ENCODE measurements around the gene NR1I2. TPM values are rescaled to one million over a fixed set of nuclear protein-coding genes. Genes with fewer than 3 reads are reported as not detected.

NR1I2 gene
- polyA plus RNA-seq, 1 donor from 2014 or later, result 0.53 TPM

DNA sequence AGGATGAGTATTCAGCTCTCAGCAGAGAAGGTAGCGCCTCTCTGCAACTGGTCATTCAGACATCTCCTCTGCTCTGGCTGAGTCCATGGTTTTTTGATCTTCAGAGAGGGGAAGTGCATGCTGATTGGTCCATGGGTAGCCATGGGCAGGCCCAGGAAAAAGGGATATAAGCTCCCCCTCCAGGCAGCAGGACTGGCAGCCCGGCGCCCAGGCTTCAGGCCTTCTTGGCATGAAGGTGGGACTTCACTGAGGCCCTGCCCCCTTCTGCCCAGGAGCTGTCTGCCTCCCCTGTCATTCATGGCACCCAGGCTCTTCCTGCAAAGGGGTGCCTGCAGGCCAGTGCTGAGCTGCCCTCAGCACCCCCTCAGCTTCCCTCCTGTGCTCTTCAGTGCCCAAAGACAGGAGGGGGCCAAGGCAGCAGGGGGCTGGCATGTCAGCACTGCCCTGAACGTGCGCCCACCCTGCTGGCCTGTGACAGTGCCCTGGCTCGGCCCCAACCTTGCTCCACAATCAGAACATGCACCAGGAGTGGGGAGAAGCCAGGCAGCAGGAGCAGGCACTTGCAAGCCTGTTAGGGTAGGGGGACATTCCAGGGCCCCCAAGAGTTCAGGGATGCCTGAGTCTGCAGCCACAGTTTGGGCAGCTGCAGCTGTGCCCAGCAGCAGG lies 13.8 kb upstream of the NR1I2 start:
- H3K36me3 ChIP-seq (ENCODE audit: insufficient read depth, low read length), result no peaks in the 10 kb centered on the region
- no peak overlapping the region for H3K27ac ChIP-seq (ENCODE audit: low read length)
- no peak overlapping the region for H3K4me2 ChIP-seq (ENCODE audit: low read length)
- no peaks in the 10 kb centered on the region for H3K9me2 ChIP-seq (ENCODE audit: insufficient read depth, low read length)
- H3K4me3 ChIP-seq (ENCODE audit: low read length), result no peak overlapping the region
- H3F3A ChIP-seq (ENCODE audit: insufficient read depth, low read length, poor library complexity, severe bottlenecking), result no peaks in the 10 kb centered on the region
- no peaks in the 10 kb centered on the region for H3K79me2 ChIP-seq (replicated peaks; ENCODE audit: insufficient read depth, low read length)
- H3K27me3 ChIP-seq (ENCODE audit: insufficient read depth, low read depth, low read length), result no peaks in the 10 kb centered on the region
- TF ChIP-seq RAD21 (conservative IDR thresholded peaks at IDR 0.05) (no peak), TAF1 (IDR thresholded peaks at IDR 0.05; ENCODE audit: low read depth) (no peak), MXI1 (conservative IDR thresholded peaks at IDR 0.05; ENCODE audit: poor library complexity, severe bottlenecking) (no peak), EZH2 (IDR thresholded peaks at IDR 0.05; ENCODE audit: borderline replicate concordance, insufficient read depth, low read length, poor library complexity, severe bottlenecking) (no peak), SMC3 (conservative IDR thresholded peaks at IDR 0.05; ENCODE audit: poor library complexity) (no peak), EP300 (conservative IDR thresholded peaks at IDR 0.05; ENCODE audit: poor library complexity, severe bottlenecking) (no peak), POLR2AphosphoS5 (IDR thresholded peaks at IDR 0.05) (no peak)
- TF ChIP-seq, protein P1, sequence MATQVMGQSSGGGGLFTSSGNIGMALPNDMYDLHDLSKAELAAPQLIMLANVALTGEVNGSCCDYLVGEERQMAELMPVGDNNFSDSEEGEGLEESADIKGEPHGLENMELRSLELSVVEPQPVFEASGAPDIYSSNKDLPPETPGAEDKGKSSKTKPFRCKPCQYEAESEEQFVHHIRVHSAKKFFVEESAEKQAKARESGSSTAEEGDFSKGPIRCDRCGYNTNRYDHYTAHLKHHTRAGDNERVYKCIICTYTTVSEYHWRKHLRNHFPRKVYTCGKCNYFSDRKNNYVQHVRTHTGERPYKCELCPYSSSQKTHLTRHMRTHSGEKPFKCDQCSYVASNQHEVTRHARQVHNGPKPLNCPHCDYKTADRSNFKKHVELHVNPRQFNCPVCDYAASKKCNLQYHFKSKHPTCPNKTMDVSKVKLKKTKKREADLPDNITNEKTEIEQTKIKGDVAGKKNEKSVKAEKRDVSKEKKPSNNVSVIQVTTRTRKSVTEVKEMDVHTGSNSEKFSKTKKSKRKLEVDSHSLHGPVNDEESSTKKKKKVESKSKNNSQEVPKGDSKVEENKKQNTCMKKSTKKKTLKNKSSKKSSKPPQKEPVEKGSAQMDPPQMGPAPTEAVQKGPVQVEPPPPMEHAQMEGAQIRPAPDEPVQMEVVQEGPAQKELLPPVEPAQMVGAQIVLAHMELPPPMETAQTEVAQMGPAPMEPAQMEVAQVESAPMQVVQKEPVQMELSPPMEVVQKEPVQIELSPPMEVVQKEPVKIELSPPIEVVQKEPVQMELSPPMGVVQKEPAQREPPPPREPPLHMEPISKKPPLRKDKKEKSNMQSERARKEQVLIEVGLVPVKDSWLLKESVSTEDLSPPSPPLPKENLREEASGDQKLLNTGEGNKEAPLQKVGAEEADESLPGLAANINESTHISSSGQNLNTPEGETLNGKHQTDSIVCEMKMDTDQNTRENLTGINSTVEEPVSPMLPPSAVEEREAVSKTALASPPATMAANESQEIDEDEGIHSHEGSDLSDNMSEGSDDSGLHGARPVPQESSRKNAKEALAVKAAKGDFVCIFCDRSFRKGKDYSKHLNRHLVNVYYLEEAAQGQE (IDR thresholded peaks at IDR 0.05; ENCODE audit: borderline replicate concordance), result no peak
- TF ChIP-seq, protein P2, sequence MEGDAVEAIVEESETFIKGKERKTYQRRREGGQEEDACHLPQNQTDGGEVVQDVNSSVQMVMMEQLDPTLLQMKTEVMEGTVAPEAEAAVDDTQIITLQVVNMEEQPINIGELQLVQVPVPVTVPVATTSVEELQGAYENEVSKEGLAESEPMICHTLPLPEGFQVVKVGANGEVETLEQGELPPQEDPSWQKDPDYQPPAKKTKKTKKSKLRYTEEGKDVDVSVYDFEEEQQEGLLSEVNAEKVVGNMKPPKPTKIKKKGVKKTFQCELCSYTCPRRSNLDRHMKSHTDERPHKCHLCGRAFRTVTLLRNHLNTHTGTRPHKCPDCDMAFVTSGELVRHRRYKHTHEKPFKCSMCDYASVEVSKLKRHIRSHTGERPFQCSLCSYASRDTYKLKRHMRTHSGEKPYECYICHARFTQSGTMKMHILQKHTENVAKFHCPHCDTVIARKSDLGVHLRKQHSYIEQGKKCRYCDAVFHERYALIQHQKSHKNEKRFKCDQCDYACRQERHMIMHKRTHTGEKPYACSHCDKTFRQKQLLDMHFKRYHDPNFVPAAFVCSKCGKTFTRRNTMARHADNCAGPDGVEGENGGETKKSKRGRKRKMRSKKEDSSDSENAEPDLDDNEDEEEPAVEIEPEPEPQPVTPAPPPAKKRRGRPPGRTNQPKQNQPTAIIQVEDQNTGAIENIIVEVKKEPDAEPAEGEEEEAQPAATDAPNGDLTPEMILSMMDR (IDR thresholded peaks at IDR 0.05; ENCODE audit: poor library complexity, severe bottlenecking), result no peak
- H3K9ac ChIP-seq (ENCODE audit: low read length), result no peak overlapping the region
- no peaks in the 10 kb centered on the region for H3K9me3 ChIP-seq (ENCODE audit: low read length)
- no peak overlapping the region for H2AFZ ChIP-seq (ENCODE audit: low read depth, low read length)
- no peaks in the 10 kb centered on the region for H4K20me1 ChIP-seq (ENCODE audit: insufficient read depth)

DNA sequence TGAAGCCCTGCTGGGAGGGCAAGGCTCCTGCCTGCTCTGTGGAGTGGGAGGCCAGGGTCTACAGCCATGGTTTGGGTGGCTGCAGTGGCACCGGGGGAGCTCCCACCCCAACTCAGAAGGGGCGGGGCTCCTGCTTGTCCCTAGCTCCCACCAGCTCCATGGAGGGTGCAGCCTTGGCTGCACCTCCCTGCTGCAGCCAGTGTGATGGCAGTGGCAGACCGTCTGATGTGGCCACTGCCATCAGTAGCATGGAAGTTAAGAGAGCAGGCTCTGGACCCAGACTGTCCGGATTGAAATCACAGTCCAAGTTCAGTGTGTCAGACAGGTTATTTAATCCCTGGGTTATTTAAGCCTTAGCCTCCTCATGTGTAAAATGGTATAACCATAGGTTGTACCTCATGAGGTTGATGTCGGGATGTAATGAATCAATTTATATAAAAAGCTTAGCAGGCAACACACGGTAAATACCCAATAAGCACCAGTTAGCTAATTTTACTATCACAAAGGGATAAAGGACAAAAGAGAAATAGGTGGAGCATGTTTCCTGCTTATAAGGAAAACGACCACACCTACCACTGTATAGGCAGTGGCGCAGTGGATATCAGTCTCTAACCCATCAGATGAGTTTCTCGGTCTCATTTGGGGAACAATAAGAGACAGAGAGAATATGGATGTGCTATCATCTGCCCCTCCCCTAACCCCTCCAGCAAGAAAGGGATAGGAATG lies 13.1 kb upstream of the NR1I2 start:
- Histone ChIP-seq H3K4me3 (ENCODE audit: low read length) (no peak overlapping the region), H3K9me3 (ENCODE audit: low read length) (no peaks in the 10 kb centered on the region), H3K27me3 (ENCODE audit: insufficient read depth, low read depth, low read length) (no peaks in the 10 kb centered on the region), H3K27ac (ENCODE audit: low read length) (no peak overlapping the region), H2AFZ (ENCODE audit: low read depth, low read length) (no peak overlapping the region), H3K36me3 (ENCODE audit: insufficient read depth, low read length) (no peaks in the 10 kb centered on the region), H3K9me2 (ENCODE audit: insufficient read depth, low read length) (no peaks in the 10 kb centered on the region), H3K9ac (ENCODE audit: low read length) (no peak overlapping the region), H3F3A (ENCODE audit: insufficient read depth, low read length, poor library complexity, severe bottlenecking) (no peaks in the 10 kb centered on the region), H3K79me2 (replicated peaks; ENCODE audit: insufficient read depth, low read length) (no peaks in the 10 kb centered on the region), H3K4me2 (ENCODE audit: low read length) (no peak overlapping the region), H4K20me1 (ENCODE audit: insufficient read depth) (no peaks in the 10 kb centered on the region)
- TF ChIP-seq, protein P1 (IDR thresholded peaks at IDR 0.05; ENCODE audit: borderline replicate concordance), result no peak
- TF ChIP-seq EP300 (conservative IDR thresholded peaks at IDR 0.05; ENCODE audit: poor library complexity, severe bottlenecking) (no peak), EZH2 (IDR thresholded peaks at IDR 0.05; ENCODE audit: borderline replicate concordance, insufficient read depth, low read length, poor library complexity, severe bottlenecking) (no peak), TAF1 (IDR thresholded peaks at IDR 0.05; ENCODE audit: low read depth) (no peak), RAD21 (conservative IDR thresholded peaks at IDR 0.05) (no peak)
